Measurements from ENCODE around the gene NFIC. TPM values are rescaled to one million over a fixed set of nuclear protein-coding genes. Genes with fewer than 3 reads are reported as not detected.

The NFIC gene
- total RNA-seq, 4 donors from 2014 or later, result 165 to 297 (median 211) TPM

- Histone ChIP-seq H3K4me1 (peaks cover 0 to 24% (median 0%) of the 10 kb centered on the region in 4 donors), H3K36me3 (no peaks in the 10 kb centered on the region), H3K9me3 (no peaks in the 10 kb centered on the region), H3K27me3 (peaks cover 0 to 70% (median 35%) of the 10 kb centered on the region in 4 donors), H3K4me3 (no peak overlapping the region), H3K27ac (replicated peaks in 1 of 4) (no peak overlapping the region)
- intact Hi-C loops (cut with DNase I), result no loop called here
- no peak for TF ChIP-seq POLR2AphosphoS5 (IDR thresholded peaks at IDR 0.05)
- 14% methylated on average over 7 of the region's 7 CpGs for WGBS
- DNase-seq (ENCODE audit: extremely low spot score), result no peak
These were observed 112.9 kb downstream of the NFIC start for GRCh38 chr19:3479177-3479833.

GRCh38 chr19:3479834-3480215 is 113.4 kb downstream of the NFIC start:
- peaks cover 0 to 24% (median 0%) of the 10 kb centered on the region in 4 donors for H3K4me1 ChIP-seq
- H3K4me3 ChIP-seq, result no peak overlapping the region
- H3K9me3 ChIP-seq, result no peaks in the 10 kb centered on the region
- 26% methylated on average over 9 of the region's 9 CpGs for WGBS
- TF ChIP-seq CTCF (IDR thresholded peaks at IDR 0.05) (no peak), POLR2A (IDR thresholded peaks at IDR 0.05; ENCODE audit: low read depth) (no peak), EP300 (IDR thresholded peaks at IDR 0.05) (no peak), POLR2AphosphoS5 (IDR thresholded peaks at IDR 0.05) (no peak)
- peaks cover 0 to 70% (median 35%) of the 10 kb centered on the region in 4 donors for H3K27me3 ChIP-seq
- no peaks in the 10 kb centered on the region for H3K36me3 ChIP-seq
- intact Hi-C loops (cut with DNase I), result no loop called here
- no peak overlapping the region for H3K27ac ChIP-seq (replicated peaks in 1 of 4)
- DNase-seq (ENCODE audit: extremely low spot score), result no peak

- Histone ChIP-seq H3K4me1 (peaks cover 0 to 24% (median 0%) of the 10 kb centered on the region in 4 donors), H3K9me3 (no peaks in the 10 kb centered on the region), H3K4me3 (no peak within 1 kb of the TSS), H3K36me3 (no peaks in the 10 kb centered on the region), H3K27ac (replicated peaks in 1 of 4) (no peak within 1 kb of the TSS), H3K27me3 (peaks cover 0 to 68% (median 33%) of the 10 kb centered on the region in 4 donors)
- 67% methylated on average over 12 of the region's 27 CpGs for WGBS
- intact Hi-C loops (cut with DNase I), result no loop called here
- DNase-seq (ENCODE audit: extremely low spot score), result no peak
- no peak for TF ChIP-seq CTCF (IDR thresholded peaks at IDR 0.05)
These were observed 114.2 kb downstream of the NFIC start, which contains the start of gene SMIM24 for GRCh38 chr19:3480383-3481091. SMIM24 (minus strand) TSS chr19:3480525; CDS start chr19:3480463, 62 bp downstream.

- Histone ChIP-seq H3K4me3 (no peak overlapping the region), H3K36me3 (no peaks in the 10 kb centered on the region), H3K27me3 (peaks cover 0 to 76% (median 33%) of the 10 kb centered on the region in 4 donors), H3K9me3 (no peaks in the 10 kb centered on the region), H3K4me1 (peaks cover 0 to 24% (median 0%) of the 10 kb centered on the region in 4 donors), H3K27ac (replicated peaks in 1 of 4) (no peak overlapping the region)
- 73% methylated on average over 34 of the region's 38 CpGs for WGBS
- TF ChIP-seq POLR2A (IDR thresholded peaks at IDR 0.05; ENCODE audit: low read depth), result no peak
- TF ChIP-seq POLR2AphosphoS5 (IDR thresholded peaks at IDR 0.05), result no peak
- TF ChIP-seq CTCF (IDR thresholded peaks at IDR 0.05), result no peak
- no peak for TF ChIP-seq EP300 (IDR thresholded peaks at IDR 0.05)
- DNase-seq (ENCODE audit: extremely low spot score), result no peak
- intact Hi-C loops (cut with DNase I), result no loop called here
These were observed 115.1 kb downstream of the NFIC start for GRCh38 chr19:3481241-3482090.
